IMR-90 (cell line): ENCODE measurements around the gene CTDP1. TPM values are rescaled to one million over a fixed set of nuclear protein-coding genes. Genes with fewer than 3 reads are reported as not detected.

Experiments used
- ATAC-seq: fragments of 200-7000 bp; cut with Tn5 transposase; 2 replicates; pipeline ENCODE4 v1.9.1; 2020; ENCODE audit warnings: low read depth, mild to moderate bottlenecking, moderate library complexity
- BruUV-seq: library from RNA; stranded (reverse); fragments of 400-500 nt; replicated peaks from 2 replicates; lab custom pipeline; 2021; lab: Mats Ljungman, UMichigan
- CTCF ChIA-PET: fragments of 300-600 bp; formaldehyde crosslinking; extraction: SDS; loops from one replicate; lab custom pipeline; 2021; ENCODE audit warnings: antibody characterized with exemption; lab: Yijun Ruan, JAX
- POLR2A ChIA-PET: fragments of 300-600 bp; sonication (Branson Sonifier 250); formaldehyde crosslinking; loops from one replicate; lab custom pipeline; 2022; ENCODE audit warnings: antibody characterized with exemption; ENCODE audit not compliant: unreplicated experiment; lab: Charles Lee
- DNase-seq: peaks from one replicate; pipeline ENCODE4 v3.0.0; 2013
- H2AFZ ChIP-seq: replicated peaks from 2 replicates; pipeline ENCODE3; 2013; ENCODE audit warnings: low read length, mild to moderate bottlenecking; ENCODE audit not compliant: poor library complexity
- H2AK5ac ChIP-seq: 2 replicates; pipeline ENCODE4 v1.6.1; 2013; ENCODE audit warnings: low read depth, low read length, inconsistent platforms
- H2AK9ac ChIP-seq: replicated peaks from 2 replicates; pipeline ENCODE3; 2013; ENCODE audit warnings: mild to moderate bottlenecking, low read depth, low read length, moderate library complexity; ENCODE audit not compliant: poor library complexity
- H2BK120ac ChIP-seq: 2 replicates; pipeline ENCODE4 v1.6.1; 2013; ENCODE audit warnings: low read depth, low read length, inconsistent platforms
- H2BK15ac ChIP-seq: 3 replicates; pipeline ENCODE4 v1.6.1; 2013; ENCODE audit warnings: low read depth, low read length, inconsistent platforms
- H2BK20ac ChIP-seq: 2 replicates; pipeline ENCODE4 v1.6.1; 2013; ENCODE audit warnings: low read depth, mild to moderate bottlenecking, inconsistent platforms, low read length, moderate library complexity
- H2BK5ac ChIP-seq: 2 replicates; pipeline ENCODE4 v1.6.1; 2013; ENCODE audit warnings: mild to moderate bottlenecking, low read depth, low read length, inconsistent platforms; ENCODE audit not compliant: poor library complexity, severe bottlenecking
- H3K14ac ChIP-seq: replicated peaks from 2 replicates; pipeline ENCODE4 v1.6.1; 2013; ENCODE audit warnings: low read depth, low read length, inconsistent platforms
- H3K18ac ChIP-seq: 2 replicates; pipeline ENCODE4 v1.6.1; 2013; ENCODE audit warnings: low read depth, low read length, control low read depth
- H3K23ac ChIP-seq: 2 replicates; pipeline ENCODE4 v1.6.1; 2013; ENCODE audit warnings: low read depth, low read length, inconsistent platforms
- H3K27ac ChIP-seq: 2 replicates; pipeline ENCODE4 v1.5.1; 2013; ENCODE audit warnings: mild to moderate bottlenecking, control low read depth, low read length; ENCODE audit not compliant: insufficient read depth
- H3K27me3 ChIP-seq: 2 replicates; pipeline ENCODE4 v1.6.1; 2013; ENCODE audit warnings: low read length; ENCODE audit not compliant: control insufficient read depth, insufficient read depth
- H3K36me3 ChIP-seq: 2 replicates; pipeline ENCODE4 v1.6.1; 2013; ENCODE audit warnings: low read length, mixed read lengths; ENCODE audit not compliant: control insufficient read depth, insufficient read depth
- H3K4ac ChIP-seq: 2 replicates; pipeline ENCODE4 v1.6.1; 2013; ENCODE audit warnings: low read depth, low read length, inconsistent platforms
- H3K4me1 ChIP-seq: 2 replicates; pipeline ENCODE4 v1.6.1; 2013; ENCODE audit warnings: low read length, mixed read lengths; ENCODE audit not compliant: control insufficient read depth, insufficient read depth
- H3K4me2 ChIP-seq: 2 replicates; pipeline ENCODE4 v1.6.1; 2013; ENCODE audit warnings: low read depth, mild to moderate bottlenecking, control low read depth, low read length, moderate library complexity
- H3K4me3 ChIP-seq: 2 replicates; pipeline ENCODE4 v1.5.1; 2013; ENCODE audit warnings: low read depth, mild to moderate bottlenecking, control low read depth, low read length, moderate library complexity; ENCODE audit not compliant: insufficient read depth
- H3K56ac ChIP-seq: 2 replicates; pipeline ENCODE4 v1.6.1; 2013; ENCODE audit warnings: low read length, inconsistent platforms; ENCODE audit not compliant: insufficient read depth; ENCODE audit errors: extremely low read depth
- H3K79me1 ChIP-seq, 2 experiments: 2 replicates each; pipeline ENCODE4 v1.6.1; 2013; ENCODE audit warnings: low read length in 2 of 2, inconsistent platforms in 1 of 2, low read depth in 1 of 2
- H3K9ac ChIP-seq: 2 replicates; pipeline ENCODE4 v1.6.1; 2013; ENCODE audit warnings: low read depth, low read length, control low read depth
- H3K9me1 ChIP-seq: 2 replicates; pipeline ENCODE4 v1.6.1; 2013; ENCODE audit warnings: low read length, inconsistent platforms; ENCODE audit not compliant: insufficient read depth
- H3K9me3 ChIP-seq: 2 replicates; pipeline ENCODE4 v1.6.1; 2013; ENCODE audit warnings: low read length; ENCODE audit not compliant: control insufficient read depth, insufficient read depth
- H4K20me1 ChIP-seq: 2 replicates; pipeline ENCODE4 v1.6.1; 2013; ENCODE audit warnings: low read length, inconsistent platforms; ENCODE audit not compliant: insufficient read depth
- H4K5ac ChIP-seq: 2 replicates; pipeline ENCODE4 v1.6.1; 2013; ENCODE audit warnings: mild to moderate bottlenecking, low read depth, low read length, control low read depth
- H4K8ac ChIP-seq, 2 experiments: 2 replicates each; pipeline ENCODE4 v1.6.1; 2013; ENCODE audit warnings: low read depth in 2 of 2, low read length in 2 of 2, control low read depth in 1 of 2, inconsistent platforms in 1 of 2
- H4K91ac ChIP-seq: 2 replicates; pipeline ENCODE4 v1.6.1; 2013; ENCODE audit warnings: low read depth, low read length, inconsistent platforms; ENCODE audit not compliant: insufficient read depth
- CEBPB ChIP-seq: IDR thresholded peaks from 2 replicates; pipeline ENCODE4 v1.6.1; 2012; ENCODE audit warnings: low read depth, low read length, improper control_type of control experiment
- CHD1 ChIP-seq: IDR thresholded peaks from 2 replicates; pipeline ENCODE4 v1.6.1; 2012; ENCODE audit warnings: low read depth, low read length, improper control_type of control experiment
- MAFK ChIP-seq: IDR thresholded peaks from 2 replicates; pipeline ENCODE4 v1.6.1; 2012; ENCODE audit warnings: low read depth, low read length, improper control_type of control experiment
- MAZ ChIP-seq: IDR thresholded peaks from 2 replicates; pipeline ENCODE4 v1.6.1; 2012; ENCODE audit warnings: low read depth, mild to moderate bottlenecking, low read length, improper control_type of control experiment, moderate library complexity, borderline replicate concordance
- NFE2L2 ChIP-seq: fragments of 150-350 bp; IDR thresholded peaks from 2 replicates; pipeline ENCODE4 v1.6.1; 2016; ENCODE audit warnings: low read depth, mild to moderate bottlenecking, low read length
- RAD21 ChIP-seq: IDR thresholded peaks from 2 replicates; pipeline ENCODE4 v1.6.1; 2012; ENCODE audit warnings: low read length, improper control_type of control experiment
- RCOR1 ChIP-seq: IDR thresholded peaks from 2 replicates; pipeline ENCODE4 v1.6.1; 2012; ENCODE audit warnings: mild to moderate bottlenecking, low read length, improper control_type of control experiment; ENCODE audit not compliant: insufficient replicate concordance
- RFX5 ChIP-seq: IDR thresholded peaks from 2 replicates; pipeline ENCODE4 v1.8.0; 2012; ENCODE audit warnings: low read depth, mild to moderate bottlenecking, low read length, moderate library complexity
- SMC3 ChIP-seq: fragments of 150-350 bp; IDR thresholded peaks from 2 replicates; pipeline ENCODE4 v1.6.1; 2016; ENCODE audit warnings: low read depth, mild to moderate bottlenecking, antibody characterized with exemption, low read length, moderate library complexity
- WGBS, 2 experiments: methylation state at CpG; one replicate each; pipeline versions ENCODE4 v1.1.5 to v1.1.7; 2013; ENCODE audit warnings: missing lambda C conversion rate in 2 of 2; ENCODE audit not compliant: insufficient read length in 1 of 2; ENCODE audit errors: extremely low coverage in 2 of 2; 5-methylcytosine and 5-hydroxymethylcytosine counted together
- dilution Hi-C: fragments of 300-500 bp; cut with HindIII; formaldehyde crosslinking; loops from one replicate; pipeline ENCODE4 v1.14.3; 2018; ENCODE audit warnings: low sequenced_read_pairs; ENCODE audit not compliant: unreplicated experiment
- in situ Hi-C: fragments of 300-500 bp; cut with MboI; formaldehyde crosslinking; loops from 3 replicates; pipeline ENCODE4 v1.14.3; 2019; ENCODE audit warnings: low sequenced_read_pairs, inconsistent platforms, mixed read lengths
- intact Hi-C: fragments of 100-400 bp; cut with micrococcal nuclease; formaldehyde crosslinking; loops from 2 replicates; pipeline ENCODE4 v1.10.0; 2022
- polyA plus RNA-seq, 3 experiments: library from polyadenylated mRNA; depleted of rRNA; stranded (reverse); fragments of >200 nt; gene quantifications; 2 replicates each; pipeline ENCODE4 v1.2.3, GENCODE V29; 2012; ENCODE audit warnings: low replicate concordance in 1 of 3
- total RNA-seq: library from RNA; depleted of rRNA; stranded (reverse); fragments of >200 nt; gene quantifications from 2 replicates; pipeline ENCODE4 v1.2.3, GENCODE V29; 2012
- TF ChIP-seq, protein P1 (sequence below): conservative IDR thresholded peaks from 2 replicates; pipeline ENCODE4 v1.5.1; 2012; ENCODE audit warnings: mild to moderate bottlenecking, low read depth, low read length, improper control_type of control experiment

CTDP1 gene
- total and polyA plus RNA-seq, 2 of the 4 experiments (the other 2 are of a cell fraction) = 13.4 to 17.6 TPM

DNA sequence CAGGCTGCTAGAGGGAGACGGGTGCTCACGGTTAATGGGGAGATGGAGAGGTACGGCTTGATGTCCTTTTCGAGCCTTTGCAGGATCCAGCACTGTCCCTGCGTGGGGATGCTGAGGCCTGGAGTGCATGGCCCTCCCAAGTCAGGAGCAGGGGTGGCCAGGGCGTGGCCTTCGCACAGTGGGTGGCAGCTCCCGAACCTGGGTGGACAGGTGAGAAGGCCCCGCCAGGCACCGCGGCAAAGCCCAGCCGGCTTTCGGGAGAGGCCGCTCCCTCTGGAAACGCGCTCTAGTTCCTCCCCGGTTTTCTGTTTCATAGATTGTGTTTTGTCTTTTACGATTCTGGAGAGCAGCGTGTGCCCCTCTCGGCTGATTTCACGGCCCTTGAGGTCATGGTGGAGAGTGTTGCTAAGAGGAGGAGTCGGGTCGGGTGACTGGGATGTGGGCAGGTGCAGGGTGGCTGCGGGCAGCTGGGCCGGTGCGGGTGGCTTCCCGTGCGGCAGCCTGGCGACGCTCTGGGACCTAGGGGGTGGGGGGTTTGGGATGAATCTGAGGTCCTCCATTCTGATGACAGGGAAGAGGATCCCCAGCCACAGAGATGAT lies 39.4 kb downstream of the CTDP1 start:
- in situ Hi-C loops = no loop called here
- H4K91ac ChIP-seq = no peak overlapping the region
- H2BK5ac ChIP-seq = no peak overlapping the region
- H3K4ac ChIP-seq = no peak overlapping the region
- ChIA-PET CTCF (no interaction called here), POLR2A (no interaction called here)
- no peak overlapping the region for H3K4me2 ChIP-seq
- H2AK9ac ChIP-seq = no peak overlapping the region
- H3K9ac ChIP-seq = no peak overlapping the region
- TF ChIP-seq CHD1 (no peak), NFE2L2 (no peak), SMC3 (no peak), RCOR1 (no peak), CEBPB (no peak), RAD21 (no peak), MAFK (no peak), MAZ (no peak), RFX5 (no peak)
- TF ChIP-seq, protein P1, sequence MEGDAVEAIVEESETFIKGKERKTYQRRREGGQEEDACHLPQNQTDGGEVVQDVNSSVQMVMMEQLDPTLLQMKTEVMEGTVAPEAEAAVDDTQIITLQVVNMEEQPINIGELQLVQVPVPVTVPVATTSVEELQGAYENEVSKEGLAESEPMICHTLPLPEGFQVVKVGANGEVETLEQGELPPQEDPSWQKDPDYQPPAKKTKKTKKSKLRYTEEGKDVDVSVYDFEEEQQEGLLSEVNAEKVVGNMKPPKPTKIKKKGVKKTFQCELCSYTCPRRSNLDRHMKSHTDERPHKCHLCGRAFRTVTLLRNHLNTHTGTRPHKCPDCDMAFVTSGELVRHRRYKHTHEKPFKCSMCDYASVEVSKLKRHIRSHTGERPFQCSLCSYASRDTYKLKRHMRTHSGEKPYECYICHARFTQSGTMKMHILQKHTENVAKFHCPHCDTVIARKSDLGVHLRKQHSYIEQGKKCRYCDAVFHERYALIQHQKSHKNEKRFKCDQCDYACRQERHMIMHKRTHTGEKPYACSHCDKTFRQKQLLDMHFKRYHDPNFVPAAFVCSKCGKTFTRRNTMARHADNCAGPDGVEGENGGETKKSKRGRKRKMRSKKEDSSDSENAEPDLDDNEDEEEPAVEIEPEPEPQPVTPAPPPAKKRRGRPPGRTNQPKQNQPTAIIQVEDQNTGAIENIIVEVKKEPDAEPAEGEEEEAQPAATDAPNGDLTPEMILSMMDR = no peak
- no peak overlapping the region for H2BK15ac ChIP-seq
- no peaks in the 10 kb centered on the region for H4K20me1 ChIP-seq
- H3K23ac ChIP-seq = no peak overlapping the region
- H2AFZ ChIP-seq = no peak overlapping the region
- no peak for DNase-seq
- no peak overlapping the region for H3K56ac ChIP-seq
- peaks cover 2% of the 10 kb centered on the region; the same call in 1 of the 2 replicates for H3K9me3 ChIP-seq
- WGBS, 2 experiments = 100% methylated on average over 3 of the region's 30 CpGs; no CpG with 5 or more reads in 1 of the 2 experiments
- no peak overlapping the region for H2BK120ac ChIP-seq
- no peak overlapping the region for H3K4me3 ChIP-seq
- H3K9me1 ChIP-seq = peaks cover 3% of the 10 kb centered on the region
- no TSS peak for BruUV-seq
- H3K27ac ChIP-seq = no peak overlapping the region
- no peak overlapping the region for H3K18ac ChIP-seq
- no peak overlapping the region for H2AK5ac ChIP-seq
- intact Hi-C loops = no loop called here
- no peak for ATAC-seq
- peaks cover 70% of the 10 kb centered on the region for H3K36me3 ChIP-seq
- H3K79me1 ChIP-seq = peaks cover 7 to 34% of the 10 kb centered on the region in 2 experiments
- dilution Hi-C loops = no loop called here
- no peak overlapping the region for H2BK20ac ChIP-seq
- no peaks in the 10 kb centered on the region for H3K4me1 ChIP-seq
- no peak overlapping the region for H3K14ac ChIP-seq
- H4K8ac ChIP-seq = no peak overlapping the region
- H3K27me3 ChIP-seq = no peaks in the 10 kb centered on the region
- H4K5ac ChIP-seq = no peak overlapping the region
